HG03378 (cell line): Measurements from ENCODE around the gene SLC25A33.
"Not testable (repeated sequence)": the region's sequence is repeated elsewhere in the genome, so short reads cannot be mapped to it uniquely, and the experiment has no call there.

ENCODE experiments used
- ATAC-seq: cut with Tn5 transposase; IDR thresholded peaks from one replicate; pipeline ENCODE4 v1.9.1; 2021; ENCODE audit warnings: mild to moderate bottlenecking, moderate library complexity; ENCODE audit not compliant: unreplicated experiment

SLC25A33 gene

GRCh38 chr1:9538669-9539164, 548 bp upstream of the SLC25A33 start:
- no peak for ATAC-seq

DNA sequence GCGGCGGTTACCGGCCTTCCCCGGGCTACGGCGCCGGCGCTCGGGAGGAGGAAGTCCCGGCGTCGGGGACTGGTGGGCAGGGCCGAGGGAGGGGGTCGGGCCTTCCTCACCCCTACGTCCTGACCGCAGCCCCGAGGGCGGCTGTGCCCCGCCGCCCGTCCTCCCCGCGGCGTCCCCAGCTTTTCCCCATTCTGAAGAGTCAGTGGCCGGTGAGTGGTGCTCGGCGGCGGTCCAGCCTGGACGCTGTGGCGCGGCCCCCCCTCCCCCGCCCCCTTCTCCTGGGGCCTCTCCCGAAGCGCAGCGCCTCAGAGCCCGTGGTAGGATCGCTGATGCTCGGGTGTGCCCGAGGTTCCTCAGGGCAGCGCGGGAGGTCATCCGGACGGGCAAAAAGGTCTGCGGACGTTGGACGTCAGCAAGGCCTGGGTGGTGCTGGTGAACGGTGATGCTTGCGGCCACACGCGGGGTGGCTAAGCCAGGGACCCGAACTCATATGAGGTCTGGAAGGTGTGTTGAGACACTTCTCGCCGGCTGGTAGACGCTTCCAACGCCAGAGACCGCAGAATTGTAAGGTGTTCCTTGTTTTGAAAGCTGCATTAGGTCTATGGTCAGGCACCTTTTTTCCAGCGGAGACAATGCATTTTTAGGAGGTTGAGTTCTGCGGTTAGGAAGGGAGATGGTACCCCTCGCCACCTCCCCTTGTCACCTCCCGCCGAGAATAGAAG, 725 bp downstream of the SLC25A33 start:
- ATAC-seq = peak; percentile 35

- no peak for ATAC-seq
These were observed 3.2 kb downstream of the SLC25A33 start for GRCh38 chr1:9542430-9542829.

- no peak for ATAC-seq
These were observed 5.7 kb downstream of the SLC25A33 start for GRCh38 chr1:9544926-9545325.

DNA sequence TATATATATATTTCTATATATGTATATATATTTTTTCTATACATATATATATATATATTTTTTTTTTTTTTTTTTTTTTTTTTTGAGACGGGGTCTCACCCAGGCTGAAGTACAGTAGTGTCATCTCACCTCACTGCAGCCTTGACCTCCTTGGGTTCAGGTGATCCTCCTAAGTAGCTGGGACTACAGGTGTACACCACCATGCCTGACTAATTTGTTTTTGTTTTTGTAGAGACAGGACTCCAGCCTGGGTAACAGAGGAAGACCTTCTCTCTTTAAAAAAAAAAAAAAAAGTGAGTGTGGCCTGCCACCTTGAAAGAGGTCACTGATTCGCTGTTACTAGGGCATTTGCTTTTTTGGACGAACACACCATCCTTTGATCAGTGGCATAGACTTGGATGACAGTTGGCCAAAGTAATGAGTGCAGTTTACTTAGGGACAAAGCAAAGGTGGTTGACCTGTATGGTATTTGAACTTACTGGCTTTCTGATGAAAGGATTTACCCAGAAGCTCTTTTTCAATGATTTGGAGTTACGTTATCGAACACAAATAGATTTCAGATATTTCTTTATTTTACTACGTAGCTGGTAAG, 10.8 kb downstream of the SLC25A33 start:
- ATAC-seq = no peak

DNA sequence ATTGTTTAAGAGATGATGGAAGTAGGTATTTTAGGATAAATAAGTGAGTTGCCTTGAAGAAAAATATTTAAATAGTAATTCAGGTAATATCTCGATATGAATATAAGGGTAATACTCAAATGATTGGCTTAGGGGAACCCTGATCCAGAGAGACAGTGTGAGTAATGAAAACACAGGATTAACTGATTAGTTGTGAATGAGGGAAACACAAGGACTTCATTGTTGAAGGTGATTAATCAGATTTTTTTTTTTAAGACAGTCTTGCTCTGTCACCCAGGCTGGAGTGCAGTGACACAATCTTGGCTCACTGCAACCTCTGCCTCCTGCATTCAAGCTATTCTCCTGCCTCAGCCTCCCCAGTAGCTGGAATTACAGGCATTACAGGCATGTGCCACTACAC, 12.7 kb downstream of the SLC25A33 start:
- ATAC-seq = no peak

DNA sequence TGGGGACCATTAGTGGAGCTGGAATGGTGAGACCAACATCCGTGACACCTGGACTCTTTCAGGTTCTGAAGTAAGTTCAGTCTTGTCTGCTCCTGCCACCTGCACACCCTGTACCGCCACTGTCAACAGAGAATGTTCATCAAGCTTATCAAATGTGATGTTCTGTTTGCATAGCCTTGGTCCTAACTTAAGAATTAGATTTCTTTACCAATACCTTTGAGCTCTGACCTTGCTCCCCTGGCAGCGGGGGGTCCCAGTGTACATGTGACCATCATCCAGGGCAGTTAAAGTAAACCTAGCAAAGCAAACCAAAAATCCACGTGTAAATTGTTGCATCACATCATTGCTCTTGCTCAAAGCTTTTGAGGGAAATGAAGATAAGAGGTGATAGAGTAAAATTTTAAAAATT, 14.5 kb downstream of the SLC25A33 start:
- ATAC-seq = no peak

GRCh38 chr1:9555942-9556341, 16.7 kb downstream of the SLC25A33 start:
- no peak for ATAC-seq

GRCh38 chr1:9557624-9558023, 18.4 kb downstream of the SLC25A33 start:
- ATAC-seq = no peak

GRCh38 chr1:9558271-9558945, 19.1 kb downstream of the SLC25A33 start:
- no peak for ATAC-seq

GRCh38 chr1:9558946-9559545, 19.8 kb downstream of the SLC25A33 start:
- no peak for ATAC-seq

DNA sequence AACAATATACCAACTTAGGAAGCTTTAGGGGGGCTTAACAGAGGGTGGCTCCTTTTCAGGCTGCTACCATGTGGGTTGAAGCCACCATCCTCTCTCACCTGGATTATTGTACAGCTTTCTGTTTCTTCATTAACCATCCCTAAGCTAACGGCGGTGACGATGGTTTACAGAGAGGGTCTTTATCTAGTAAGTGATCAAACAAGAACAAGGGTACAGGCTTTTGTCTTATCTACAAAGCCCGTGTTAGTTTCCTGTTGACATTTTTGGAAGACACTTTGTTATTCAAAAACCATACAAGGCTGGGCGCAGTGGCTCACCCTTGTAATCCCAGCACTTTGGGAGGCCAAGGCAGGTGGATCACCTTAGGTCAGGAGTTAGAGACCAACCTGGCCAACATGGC, 20.4 kb downstream of the SLC25A33 start:
- ATAC-seq = no peak

- ATAC-seq = not testable (repeated sequence)
These were observed 20.8 kb downstream of the SLC25A33 start for GRCh38 chr1:9560090-9560489.

DNA sequence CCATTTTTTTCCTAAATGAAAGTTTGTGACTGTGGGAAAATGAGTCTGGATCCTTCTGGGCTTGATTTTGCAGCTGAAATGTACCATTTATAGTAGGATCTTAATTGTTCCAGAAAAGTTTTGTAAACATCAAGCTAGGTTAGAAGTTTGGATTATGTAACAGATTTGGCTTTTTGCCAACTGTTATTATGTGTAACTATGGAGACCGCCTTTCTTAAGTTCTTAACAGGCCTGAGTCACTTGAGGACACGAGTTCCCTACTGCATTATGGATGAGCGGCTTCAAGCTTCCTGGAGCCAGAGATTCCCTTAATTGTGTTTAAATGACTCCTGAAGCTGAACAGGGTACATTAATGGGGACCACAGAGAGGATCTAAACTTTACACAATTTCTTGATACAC, 22.2 kb downstream of the SLC25A33 start:
- ATAC-seq = no peak

- no peak for ATAC-seq
These were observed 30.0 kb downstream of the SLC25A33 start for GRCh38 chr1:9569267-9569666.

DNA sequence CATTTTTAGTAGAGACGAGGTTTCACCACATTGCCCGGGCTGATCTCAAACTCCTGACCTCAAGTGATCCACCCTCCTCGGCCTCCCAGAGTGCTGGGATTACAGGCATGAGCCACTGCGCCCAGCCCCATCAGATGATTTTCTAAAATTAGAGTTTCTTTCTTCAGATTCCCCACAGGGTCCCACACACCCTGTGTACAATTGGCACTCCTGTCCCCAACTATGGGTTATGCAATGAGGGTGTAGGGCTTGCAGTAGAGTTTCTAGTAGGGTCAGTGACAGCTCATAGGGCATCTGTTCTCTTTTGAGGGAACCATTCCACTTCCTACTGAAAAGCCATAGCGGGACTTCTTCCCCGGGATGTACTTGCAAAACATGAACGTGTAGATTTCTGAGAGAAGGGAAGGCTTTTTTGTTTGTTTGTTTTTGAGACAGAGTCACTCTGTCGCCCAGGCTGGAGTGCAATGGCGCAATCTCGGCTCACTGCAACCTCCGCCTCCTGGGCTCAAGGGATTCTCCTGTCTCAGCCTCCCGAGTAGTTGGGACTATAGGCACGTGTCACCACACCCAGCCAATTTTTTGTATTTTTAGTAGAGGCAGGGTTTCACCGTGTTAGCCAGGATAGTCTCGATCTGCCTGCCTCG, 31.7 kb downstream of the SLC25A33 start:
- ATAC-seq = not testable (repeated sequence)

DNA sequence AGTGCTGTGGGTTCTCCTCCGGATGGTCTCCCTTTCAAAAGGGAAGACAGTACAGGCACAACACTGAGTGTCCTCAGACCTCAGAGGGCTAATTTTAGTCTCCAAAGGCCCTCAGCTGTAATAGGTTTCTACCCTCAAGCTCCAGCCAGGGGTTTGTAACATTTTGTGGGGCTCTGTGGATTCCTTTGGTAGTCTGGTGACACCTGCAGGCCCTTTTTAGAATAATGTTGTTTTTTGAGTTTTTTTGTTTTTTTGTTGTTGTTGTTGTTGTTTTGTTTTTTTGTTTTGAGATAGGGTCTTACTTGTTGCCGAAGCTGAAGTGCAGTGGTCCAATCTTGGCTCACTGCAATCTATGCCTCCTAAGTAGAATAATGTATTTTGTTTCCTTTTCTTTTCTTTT, 34.5 kb downstream of the SLC25A33 start:
- ATAC-seq = no peak

DNA sequence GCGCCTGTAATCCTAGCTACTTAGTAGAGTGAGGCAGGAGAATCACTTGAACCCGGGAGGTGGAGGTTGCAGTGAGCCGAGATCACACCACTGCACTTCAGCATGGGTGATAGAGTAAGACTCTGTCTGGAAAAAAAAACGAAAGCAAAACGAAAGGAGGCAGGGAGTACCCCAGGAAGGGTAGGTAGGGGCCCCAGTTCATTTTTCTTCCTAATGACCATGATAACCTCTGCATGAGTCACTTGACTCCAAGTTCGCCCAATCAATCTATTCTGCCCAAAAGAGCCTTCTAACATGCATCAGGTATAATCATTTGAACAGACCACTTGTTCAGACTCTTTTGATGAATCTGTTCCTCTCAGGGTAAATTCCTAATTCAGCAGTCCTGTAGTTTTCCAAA, 36.2 kb downstream of the SLC25A33 start:
- ATAC-seq = no peak

GRCh38 chr1:9576903-9577302, 37.6 kb downstream of the SLC25A33 start:
- no peak for ATAC-seq

DNA sequence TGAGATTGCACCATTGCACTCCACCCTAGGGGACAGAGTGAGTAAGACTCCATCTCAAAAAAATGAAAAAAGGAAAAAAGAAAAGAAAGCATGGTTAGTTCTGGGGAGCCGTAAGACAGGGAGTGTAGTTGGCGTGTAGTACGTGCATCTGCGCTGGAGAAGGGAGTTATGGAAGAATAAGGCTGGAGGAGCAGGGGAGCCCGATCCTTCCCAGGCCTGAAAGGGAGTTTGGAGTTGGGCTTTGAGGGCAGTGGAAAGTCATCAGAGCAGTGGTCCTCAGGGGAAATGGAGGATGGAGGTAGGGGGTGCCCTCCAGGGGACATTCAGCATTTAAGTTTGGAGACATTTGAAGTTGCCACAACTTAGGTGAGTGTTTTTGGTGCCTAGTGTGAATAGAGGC, 38.2 kb downstream of the SLC25A33 start:
- ATAC-seq = no peak

DNA sequence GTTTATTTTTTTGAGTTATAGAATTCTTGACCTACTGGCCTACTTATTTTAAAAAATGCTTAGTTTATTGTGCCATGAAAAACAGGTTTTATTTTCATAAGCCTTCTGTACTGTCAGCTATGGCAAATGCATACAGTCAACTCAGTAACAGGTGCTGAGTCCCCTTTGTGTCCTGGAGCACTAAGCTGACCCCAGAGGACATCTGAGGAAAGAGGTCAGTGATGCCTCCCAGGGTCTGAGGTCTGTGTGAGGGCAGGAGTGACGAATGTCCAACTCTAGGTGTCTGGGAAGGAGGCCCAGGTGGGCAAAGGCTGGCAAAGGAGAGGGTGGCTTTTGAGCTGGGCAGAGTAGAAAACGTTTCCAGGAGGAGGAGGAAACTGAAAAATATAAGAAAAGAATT, 41.7 kb downstream of the SLC25A33 start:
- no peak for ATAC-seq
